ENCODE data around the gene C9orf152. TPM values are rescaled to one million over a fixed set of nuclear protein-coding genes. Genes with fewer than 3 reads are reported as not detected.

Gene C9orf152
- total RNA-seq, 1 donor from 2014 or later: not detected

- Mint-ChIP-seq H3K27me3 (ENCODE audit: unreplicated experiment) (peaks cover 12% of the 10 kb centered on the region), H3K4me1 (ENCODE audit: low read depth, unreplicated experiment) (peaks cover 5% of the 10 kb centered on the region), H3K36me3 (ENCODE audit: unreplicated experiment) (no peaks in the 10 kb centered on the region), H3K27ac (ENCODE audit: unreplicated experiment) (no peak overlapping the region), H3K4me3 (ENCODE audit: unreplicated experiment) (no peak overlapping the region), H3K9me3 (ENCODE audit: unreplicated experiment) (peaks cover 10% of the 10 kb centered on the region)
- TF ChIP-seq CTCF (IDR thresholded peaks at IDR 0.05; ENCODE audit: partially characterized antibody, unreplicated experiment): no peak
- DNase-seq: no peak
These were observed 46.0 kb downstream of the C9orf152 start for GRCh38 chr9:110161940-110162339.

GRCh38 chr9:110160685-110161084, 47.3 kb downstream of the C9orf152 start:
- no peak for TF ChIP-seq CTCF (IDR thresholded peaks at IDR 0.05; ENCODE audit: partially characterized antibody, unreplicated experiment)
- H3K27me3 Mint-ChIP-seq (ENCODE audit: unreplicated experiment): peaks cover 8% of the 10 kb centered on the region
- H3K27ac Mint-ChIP-seq (ENCODE audit: unreplicated experiment): no peak overlapping the region
- H3K4me1 Mint-ChIP-seq (ENCODE audit: low read depth, unreplicated experiment): peaks cover 11% of the 10 kb centered on the region
- H3K4me3 Mint-ChIP-seq (ENCODE audit: unreplicated experiment): no peak overlapping the region
- H3K36me3 Mint-ChIP-seq (ENCODE audit: unreplicated experiment): no peaks in the 10 kb centered on the region
- no peak for DNase-seq
- H3K9me3 Mint-ChIP-seq (ENCODE audit: unreplicated experiment): peaks cover 10% of the 10 kb centered on the region

- no peaks in the 10 kb centered on the region for H3K36me3 Mint-ChIP-seq (ENCODE audit: unreplicated experiment)
- no peak for DNase-seq
- peaks cover 11% of the 10 kb centered on the region for H3K4me1 Mint-ChIP-seq (ENCODE audit: low read depth, unreplicated experiment)
- peaks cover 4% of the 10 kb centered on the region for H3K27me3 Mint-ChIP-seq (ENCODE audit: unreplicated experiment)
- no peak for TF ChIP-seq CTCF (IDR thresholded peaks at IDR 0.05; ENCODE audit: partially characterized antibody, unreplicated experiment)
- peaks cover 10% of the 10 kb centered on the region for H3K9me3 Mint-ChIP-seq (ENCODE audit: unreplicated experiment)
- H3K4me3 Mint-ChIP-seq (ENCODE audit: unreplicated experiment): no peak overlapping the region
- no peak overlapping the region for H3K27ac Mint-ChIP-seq (ENCODE audit: unreplicated experiment)
These were observed 47.8 kb downstream of the C9orf152 start for GRCh38 chr9:110160123-110160522.

GRCh38 chr9:110157823-110158664, 49.9 kb downstream of the C9orf152 start:
- no peak for TF ChIP-seq CTCF (IDR thresholded peaks at IDR 0.05; ENCODE audit: partially characterized antibody, unreplicated experiment)
- Mint-ChIP-seq H3K9me3 (ENCODE audit: unreplicated experiment) (peaks cover 11% of the 10 kb centered on the region), H3K4me3 (ENCODE audit: unreplicated experiment) (no peak overlapping the region), H3K27ac (ENCODE audit: unreplicated experiment) (peak overlapping the region; percentile 38), H3K27me3 (ENCODE audit: unreplicated experiment) (peaks cover 4% of the 10 kb centered on the region), H3K4me1 (ENCODE audit: low read depth, unreplicated experiment) (peaks cover 13% of the 10 kb centered on the region), H3K36me3 (ENCODE audit: unreplicated experiment) (no peaks in the 10 kb centered on the region)
- DNase-seq: no peak

GRCh38 chr9:110156902-110157301, 51.1 kb downstream of the C9orf152 start:
- peaks cover 22% of the 10 kb centered on the region for H3K4me1 Mint-ChIP-seq (ENCODE audit: low read depth, unreplicated experiment)

More at GRCh38 chr9:110156902-110157301, 51.1 kb downstream of the C9orf152 start:
- no peak overlapping the region for H3K4me3 Mint-ChIP-seq (ENCODE audit: unreplicated experiment)
- peaks cover 1% of the 10 kb centered on the region for H3K27me3 Mint-ChIP-seq (ENCODE audit: unreplicated experiment)
- TF ChIP-seq CTCF (IDR thresholded peaks at IDR 0.05; ENCODE audit: partially characterized antibody, unreplicated experiment): no peak
- no peaks in the 10 kb centered on the region for H3K36me3 Mint-ChIP-seq (ENCODE audit: unreplicated experiment)
- H3K9me3 Mint-ChIP-seq (ENCODE audit: unreplicated experiment): peaks cover 9% of the 10 kb centered on the region
- no peak overlapping the region for H3K27ac Mint-ChIP-seq (ENCODE audit: unreplicated experiment)
- DNase-seq: no peak
